Caco-2 (cell line): ENCODE data around the gene ATM. TPM values are rescaled to one million over a fixed set of nuclear protein-coding genes. Genes with fewer than 3 reads are reported as not detected.
"Not testable (repeated sequence)": the region's sequence is repeated elsewhere in the genome, so short reads cannot be mapped to it uniquely, and the experiment has no call there.

Source experiments
- BruUV-seq: library from RNA; stranded (reverse); fragments of 400-500 nt; replicated peaks from 2 replicates; lab custom pipeline; 2021; lab: Mats Ljungman, UMichigan
- CTCF ChIA-PET: fragments of 300-600 bp; sonication (Branson Sonifier 250); formaldehyde crosslinking; loops from one replicate; lab custom pipeline; 2022; ENCODE audit warnings: antibody characterized with exemption; lab: Charles Lee
- POLR2A ChIA-PET: fragments of 300-600 bp; sonication (Branson Sonifier 250); formaldehyde crosslinking; loops from one replicate; lab custom pipeline; 2022; ENCODE audit warnings: antibody characterized with exemption; lab: Charles Lee
- DNase-seq, 2 experiments: peaks; one replicate each; pipeline versions ENCODE4 v3.0.0 to v3.0.0-alpha.2; 2020 to 2022
- H3K27me3 ChIP-seq: replicated peaks from 2 replicates; pipeline ENCODE4 v1.6.0; 2011; ENCODE audit warnings: low read length; ENCODE audit not compliant: control insufficient read depth, insufficient read depth
- H3K36me3 ChIP-seq: 2 replicates; pipeline ENCODE4 v1.5.1; 2011; ENCODE audit warnings: low read length; ENCODE audit not compliant: control insufficient read depth, insufficient read depth
- H3K4me1 ChIP-seq: fragments of 250-450 bp; sonication (Bioruptor Pico); 2 replicates; pipeline ENCODE4 v1.5.1; 2020; ENCODE audit warnings: mild to moderate bottlenecking
- H3K4me3 ChIP-seq: 2 replicates; pipeline ENCODE4 v1.5.1; 2011; ENCODE audit warnings: low read depth, mild to moderate bottlenecking, control low read depth, low read length
- H3K9me3 ChIP-seq: fragments of 250-450 bp; sonication (Bioruptor Pico); 2 replicates; pipeline ENCODE4 v1.5.1; 2020; ENCODE audit warnings: mild to moderate bottlenecking, moderate library complexity
- H3K27ac Mint-ChIP-seq: one replicate; pipeline ENCODE4 v1.8.0; 2022; ENCODE audit warnings: mixed read lengths; ENCODE audit not compliant: unreplicated experiment
- H3K27me3 Mint-ChIP-seq: one replicate; pipeline ENCODE4 v1.8.0; 2022; ENCODE audit warnings: mixed read lengths; ENCODE audit not compliant: insufficient read depth, unreplicated experiment
- H3K36me3 Mint-ChIP-seq: one replicate; pipeline ENCODE4 v1.8.0; 2022; ENCODE audit warnings: mild to moderate bottlenecking, mixed read lengths; ENCODE audit not compliant: insufficient read depth, unreplicated experiment
- H3K4me1 Mint-ChIP-seq: one replicate; pipeline ENCODE4 v1.8.0; 2022; ENCODE audit warnings: low read depth, mixed read lengths; ENCODE audit not compliant: unreplicated experiment
- H3K4me3 Mint-ChIP-seq: one replicate; pipeline ENCODE4 v1.8.0; 2022; ENCODE audit warnings: mild to moderate bottlenecking, moderate library complexity, mixed read lengths; ENCODE audit not compliant: unreplicated experiment
- H3K9me3 Mint-ChIP-seq: one replicate; pipeline ENCODE4 v1.8.0; 2022; ENCODE audit warnings: mixed read lengths; ENCODE audit not compliant: unreplicated experiment
- CTCF ChIP-seq, 2 experiments: fragments of 200-600 bp in 1 of 2; IDR thresholded peaks; 1 replicate in 1 of 2; 2 replicates in 1 of 2; pipeline versions ENCODE4 v1.5.1 to v1.8.0; 2011 to 2022; ENCODE audit warnings: antibody characterized with exemption in 1 of 2, control low read depth in 1 of 2, inconsistent platforms in 1 of 2, low read depth in 1 of 2, low read length in 1 of 2, mild to moderate bottlenecking in 1 of 2, moderate library complexity in 1 of 2; ENCODE audit not compliant: insufficient read depth in 1 of 2, severe bottlenecking in 1 of 2, unreplicated experiment in 1 of 2
- intact Hi-C: fragments of 100-400 bp; cut with micrococcal nuclease; formaldehyde crosslinking; loops from one replicate; pipeline ENCODE4 v1.10.0; 2022; ENCODE audit not compliant: unreplicated experiment
- total RNA-seq: library from RNA; stranded (reverse); gene quantifications from 2 replicates; pipeline ENCODE4 v1.2.3, GENCODE V29; 2022

ATM gene
- total RNA-seq, 1 experiment from 2014 or later = 77.1 TPM

DNA sequence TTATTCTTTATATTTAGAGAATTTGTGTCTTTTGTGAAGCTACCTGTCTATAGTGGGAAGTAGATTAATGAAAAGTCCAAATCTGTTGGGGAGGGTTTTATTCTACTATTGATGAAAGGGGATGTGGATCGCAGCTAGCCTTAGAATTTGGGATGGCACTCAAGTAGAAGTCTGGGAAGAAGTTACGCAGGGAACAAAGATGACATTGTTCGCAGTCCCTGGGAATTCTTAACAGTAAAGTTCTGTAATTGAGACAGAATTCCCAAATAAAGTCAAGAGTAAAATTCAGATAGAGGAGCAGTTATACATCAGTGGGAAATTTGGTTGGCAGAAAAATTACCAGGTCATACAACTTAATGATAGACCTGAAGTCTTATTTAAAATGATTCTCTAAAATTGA lies 64.1 kb downstream of the ATM start:
- CTCF ChIA-PET = no interaction called here

DNA sequence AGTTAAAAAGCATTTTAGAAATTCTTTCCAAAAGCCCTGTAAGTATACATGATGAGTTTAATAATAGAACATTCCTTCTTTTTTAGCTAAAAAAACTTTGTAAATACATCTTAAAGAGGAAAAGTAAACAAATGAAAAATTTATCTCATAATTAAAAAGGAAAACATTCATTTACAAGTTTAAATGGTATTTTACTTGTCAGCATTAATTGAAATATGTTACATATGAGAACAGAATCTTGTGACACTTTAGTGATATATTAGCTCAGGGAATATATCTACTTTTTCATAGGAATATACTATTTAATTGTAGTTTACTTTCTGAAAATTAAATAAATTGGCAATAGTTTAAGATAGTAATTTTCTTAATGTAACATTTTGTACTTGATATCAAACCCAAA lies 66.2 kb downstream of the ATM start:
- H3K27me3 ChIP-seq, H3K4me1 Mint-ChIP-seq, H3K4me3 ChIP-seq, POLR2A ChIA-PET, intact Hi-C loops, H3K27ac Mint-ChIP-seq, H3K36me3 ChIP-seq, BruUV-seq, DNase-seq, H3K4me3 Mint-ChIP-seq, CTCF ChIA-PET, H3K4me1 ChIP-seq, H3K9me3 ChIP-seq, H3K9me3 Mint-ChIP-seq, H3K27me3 Mint-ChIP-seq: not testable (repeated sequence)
- peaks cover 23% of the 10 kb centered on the region for H3K36me3 Mint-ChIP-seq

More for the DNA sequence above, 64.1 kb downstream of the ATM start:
- Mint-ChIP-seq H3K4me1 (no peaks in the 10 kb centered on the region), H3K27me3 (no peaks in the 10 kb centered on the region), H3K36me3 (peaks cover 29% of the 10 kb centered on the region), H3K4me3 (no peak overlapping the region), H3K9me3 (no peaks in the 10 kb centered on the region), H3K27ac (no peak overlapping the region)
- no peak for TF ChIP-seq CTCF (IDR thresholded peaks at IDR 0.05; ENCODE audit: insufficient read depth in 1 of 2, low read depth in 1 of 2, low read length in 1 of 2, severe bottlenecking in 1 of 2, unreplicated experiment in 1 of 2)
- no peak for DNase-seq
- Histone ChIP-seq H3K4me1 (no peaks in the 10 kb centered on the region), H3K36me3 (peaks cover 3% of the 10 kb centered on the region; the same call in 1 of the 2 replicates), H3K4me3 (no peak overlapping the region), H3K27me3 (no peaks in the 10 kb centered on the region), H3K9me3 (no peaks in the 10 kb centered on the region)
- intact Hi-C loops = no loop called here
- BruUV-seq = no TSS peak
- POLR2A ChIA-PET = no interaction called here

GRCh38 chr11:108289699-108290098 lies 66.8 kb downstream of the ATM start:
- CTCF ChIA-PET = no interaction called here
- POLR2A ChIA-PET = no interaction called here
- Mint-ChIP-seq H3K9me3 (no peaks in the 10 kb centered on the region), H3K36me3 (peaks cover 22% of the 10 kb centered on the region), H3K4me3 (no peak overlapping the region), H3K27ac (no peak overlapping the region), H3K27me3 (no peaks in the 10 kb centered on the region), H3K4me1 (no peaks in the 10 kb centered on the region)
- H3K4me1 ChIP-seq = no peaks in the 10 kb centered on the region
- no peak for DNase-seq
- intact Hi-C loops = no loop called here
- no peaks in the 10 kb centered on the region for H3K9me3 ChIP-seq
- H3K4me3 ChIP-seq = no peak overlapping the region
- peaks cover 3% of the 10 kb centered on the region; the same call in 1 of the 2 replicates for H3K36me3 ChIP-seq
- H3K27me3 ChIP-seq = no peaks in the 10 kb centered on the region
- no TSS peak for BruUV-seq
- TF ChIP-seq CTCF (IDR thresholded peaks at IDR 0.05; ENCODE audit: insufficient read depth in 1 of 2, low read depth in 1 of 2, low read length in 1 of 2, severe bottlenecking in 1 of 2, unreplicated experiment in 1 of 2) = no peak

GRCh38 chr11:108293229-108293628 lies 70.4 kb downstream of the ATM start:
- H3K4me3 Mint-ChIP-seq = no peak overlapping the region
- no peak for DNase-seq
- no peaks in the 10 kb centered on the region for H3K4me1 ChIP-seq
- H3K36me3 ChIP-seq = peaks cover 4% of the 10 kb centered on the region; the same call in 1 of the 2 replicates
- H3K36me3 Mint-ChIP-seq = peaks cover 16% of the 10 kb centered on the region
- no peaks in the 10 kb centered on the region for H3K9me3 Mint-ChIP-seq
- intact Hi-C loops = no loop called here
- no peak overlapping the region for H3K27ac Mint-ChIP-seq
- no peaks in the 10 kb centered on the region for H3K9me3 ChIP-seq
- no peaks in the 10 kb centered on the region for H3K27me3 ChIP-seq
- TF ChIP-seq CTCF (IDR thresholded peaks at IDR 0.05; ENCODE audit: insufficient read depth in 1 of 2, low read depth in 1 of 2, low read length in 1 of 2, severe bottlenecking in 1 of 2, unreplicated experiment in 1 of 2) = no peak
- no peaks in the 10 kb centered on the region for H3K4me1 Mint-ChIP-seq
- H3K4me3 ChIP-seq = no peak overlapping the region
- CTCF ChIA-PET = no interaction called here
- POLR2A ChIA-PET = no interaction called here
- no peaks in the 10 kb centered on the region for H3K27me3 Mint-ChIP-seq
- BruUV-seq = no TSS peak
